GM19328 (cell line): ENCODE measurements around the gene SF1.

Experiments used
- ATAC-seq: cut with Tn5 transposase; IDR thresholded peaks from one replicate; pipeline ENCODE4 v1.9.1; 2021; ENCODE audit warnings: mild to moderate bottlenecking, moderate library complexity; ENCODE audit not compliant: unreplicated experiment

SF1 gene

GRCh38 chr11:64762674-64763525 lies 15.4 kb downstream of the SF1 start:
- ATAC-seq = no peak

- no peak for ATAC-seq
These were observed 16.1 kb downstream of the SF1 start for GRCh38 chr11:64762277-64762673.

- ATAC-seq = no peak
These were observed 17.5 kb downstream of the SF1 start for GRCh38 chr11:64760759-64761420.

GRCh38 chr11:64759722-64760719 lies 18.3 kb downstream of the SF1 start, which contains the start of gene PYGM:
PYGM (minus strand) TSS chr11:64759974; CDS start chr11:64759898, 76 bp downstream.
- no peak for ATAC-seq

- ATAC-seq = no peak
These were observed 19.1 kb downstream of the SF1 start for GRCh38 chr11:64759131-64759721.

GRCh38 chr11:64758330-64759079 lies 19.8 kb downstream of the SF1 start:
- ATAC-seq = no peak

GRCh38 chr11:64757549-64758329 lies 20.6 kb downstream of the SF1 start:
- no peak for ATAC-seq

- no peak for ATAC-seq
These were observed 22.5 kb downstream of the SF1 start for GRCh38 chr11:64755681-64756361.

GRCh38 chr11:64754919-64755662 lies 23.3 kb downstream of the SF1 start:
- ATAC-seq = no peak

GRCh38 chr11:64754124-64754918 lies 24.0 kb downstream of the SF1 start:
- ATAC-seq = no peak

GRCh38 chr11:64753380-64754123 lies 24.8 kb downstream of the SF1 start:
- no peak for ATAC-seq

- no peak for ATAC-seq
These were observed 25.3 kb downstream of the SF1 start for GRCh38 chr11:64753019-64753379.

- ATAC-seq = no peak
These were observed 26.0 kb downstream of the SF1 start for GRCh38 chr11:64752175-64752970.

GRCh38 chr11:64751580-64751979 lies 26.8 kb downstream of the SF1 start:
- no peak for ATAC-seq

GRCh38 chr11:64751136-64751535 lies 27.2 kb downstream of the SF1 start:
- no peak for ATAC-seq
